Measurements from ENCODE around the gene SRSF2.
"Not testable (repeated sequence)": the region's sequence is repeated elsewhere in the genome, so short reads cannot be mapped to it uniquely, and the experiment has no call there.

The SRSF2 gene

DNA sequence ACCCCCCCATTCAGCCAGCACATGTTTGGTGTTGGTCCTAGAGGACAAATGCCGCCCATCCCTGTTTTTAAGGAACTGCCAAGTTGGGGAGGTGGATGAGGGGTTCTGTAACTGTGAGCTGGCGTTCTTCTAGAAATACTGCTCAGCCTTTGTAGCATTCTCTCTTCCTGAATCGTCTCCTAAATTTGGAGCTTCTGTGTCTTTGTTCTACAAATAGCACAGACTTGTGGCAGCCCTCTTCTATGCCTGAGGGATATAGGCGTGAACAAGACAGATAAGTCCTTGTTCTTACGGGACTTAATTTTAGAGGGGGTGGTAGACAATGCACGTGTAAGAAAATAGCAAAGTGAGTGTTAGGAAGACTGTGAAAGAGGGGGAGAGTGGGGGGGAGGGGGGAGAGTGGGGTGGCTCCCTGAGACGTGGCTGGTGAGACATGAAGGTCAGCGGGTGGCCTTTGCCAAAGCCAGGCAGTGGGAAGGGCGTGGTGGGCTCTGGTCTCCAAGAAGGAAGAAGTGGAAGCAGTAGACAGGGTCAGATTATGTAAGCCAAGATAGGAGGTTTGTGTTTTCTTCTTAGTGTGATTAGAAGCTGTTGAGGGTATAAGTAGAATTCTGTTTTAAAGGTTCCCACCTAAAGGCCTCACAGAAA lies 10.7 kb upstream of the SRSF2 start:
- TF ChIP-seq, protein P1, sequence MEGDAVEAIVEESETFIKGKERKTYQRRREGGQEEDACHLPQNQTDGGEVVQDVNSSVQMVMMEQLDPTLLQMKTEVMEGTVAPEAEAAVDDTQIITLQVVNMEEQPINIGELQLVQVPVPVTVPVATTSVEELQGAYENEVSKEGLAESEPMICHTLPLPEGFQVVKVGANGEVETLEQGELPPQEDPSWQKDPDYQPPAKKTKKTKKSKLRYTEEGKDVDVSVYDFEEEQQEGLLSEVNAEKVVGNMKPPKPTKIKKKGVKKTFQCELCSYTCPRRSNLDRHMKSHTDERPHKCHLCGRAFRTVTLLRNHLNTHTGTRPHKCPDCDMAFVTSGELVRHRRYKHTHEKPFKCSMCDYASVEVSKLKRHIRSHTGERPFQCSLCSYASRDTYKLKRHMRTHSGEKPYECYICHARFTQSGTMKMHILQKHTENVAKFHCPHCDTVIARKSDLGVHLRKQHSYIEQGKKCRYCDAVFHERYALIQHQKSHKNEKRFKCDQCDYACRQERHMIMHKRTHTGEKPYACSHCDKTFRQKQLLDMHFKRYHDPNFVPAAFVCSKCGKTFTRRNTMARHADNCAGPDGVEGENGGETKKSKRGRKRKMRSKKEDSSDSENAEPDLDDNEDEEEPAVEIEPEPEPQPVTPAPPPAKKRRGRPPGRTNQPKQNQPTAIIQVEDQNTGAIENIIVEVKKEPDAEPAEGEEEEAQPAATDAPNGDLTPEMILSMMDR (IDR thresholded peaks at IDR 0.05; ENCODE audit: poor library complexity, severe bottlenecking): no peak
- no peak for DNase-seq (ENCODE audit: low spot score)
- Histone ChIP-seq H3K27ac (ENCODE audit: poor library complexity, severe bottlenecking) (no peak overlapping the region), H3K4me1 (ENCODE audit: insufficient read depth, poor library complexity, severe bottlenecking) (no peaks in the 10 kb centered on the region), H3K4me3 (ENCODE audit: severe bottlenecking) (no peak overlapping the region), H3K9me3 (ENCODE audit: severe bottlenecking) (no peaks in the 10 kb centered on the region), H3K27me3 (ENCODE audit: insufficient read depth, poor library complexity, severe bottlenecking) (no peaks in the 10 kb centered on the region), H3K36me3 (ENCODE audit: low read depth) (peaks cover 31% of the 10 kb centered on the region)
- ATAC-seq (ENCODE audit: low read depth): no peak

DNA sequence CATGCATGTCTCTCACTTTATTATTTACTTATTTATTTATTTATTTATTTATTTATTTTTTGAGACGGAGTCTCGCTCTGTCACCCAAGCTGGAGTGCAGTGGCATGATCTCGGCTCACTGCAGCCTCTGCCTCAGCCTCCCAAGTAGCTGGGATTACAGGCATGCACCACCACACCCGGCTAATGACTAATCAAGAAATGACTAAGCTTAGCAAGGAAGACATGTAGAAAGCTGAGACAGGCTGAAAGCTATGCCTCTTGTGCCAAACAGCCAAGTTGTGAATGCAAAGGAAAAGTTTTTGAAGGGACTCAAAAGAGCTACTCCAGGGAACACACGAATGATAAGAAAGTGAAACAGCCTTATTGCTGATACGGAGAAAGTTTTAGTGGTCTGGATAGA lies 8.7 kb upstream of the SRSF2 start:
- H3K4me3 ChIP-seq (ENCODE audit: severe bottlenecking); H3K27ac ChIP-seq (ENCODE audit: poor library complexity, severe bottlenecking); H3K9me3 ChIP-seq (ENCODE audit: severe bottlenecking); H3K27me3 ChIP-seq (ENCODE audit: insufficient read depth, poor library complexity, severe bottlenecking); H3K4me1 ChIP-seq (ENCODE audit: insufficient read depth, poor library complexity, severe bottlenecking); DNase-seq (ENCODE audit: low spot score): not testable (repeated sequence)
- H3K36me3 ChIP-seq (ENCODE audit: low read depth): peaks cover 50% of the 10 kb centered on the region
- peak; percentile 35; the same call in 2 of the 3 replicates for ATAC-seq (ENCODE audit: low read depth)

DNA sequence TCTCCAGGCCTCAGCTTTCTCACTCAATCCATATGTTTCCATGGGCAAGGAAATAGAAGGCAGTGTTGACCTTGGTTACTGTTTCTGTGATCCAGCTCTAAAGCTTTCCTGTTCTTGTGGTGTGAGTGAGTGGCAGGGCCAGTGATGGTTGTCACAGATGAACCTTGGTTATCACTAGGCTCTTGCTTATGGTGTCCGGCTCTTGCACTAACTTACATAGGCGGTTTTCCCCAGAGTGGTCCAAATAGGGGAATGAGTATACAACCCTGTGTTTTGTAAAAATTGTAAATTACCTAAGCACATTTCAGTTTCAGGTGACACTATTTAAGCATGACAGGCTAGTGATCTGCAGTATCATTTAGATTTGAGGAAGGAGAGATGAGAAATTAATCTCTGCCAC lies 7.6 kb upstream of the SRSF2 start:
- DNase-seq (ENCODE audit: low spot score) (no peak), ATAC-seq (ENCODE audit: low read depth) (no peak)
- Histone ChIP-seq H3K27me3 (ENCODE audit: insufficient read depth, poor library complexity, severe bottlenecking) (no peaks in the 10 kb centered on the region), H3K4me1 (ENCODE audit: insufficient read depth, poor library complexity, severe bottlenecking) (no peaks in the 10 kb centered on the region), H3K27ac (ENCODE audit: poor library complexity, severe bottlenecking) (no peak overlapping the region), H3K4me3 (ENCODE audit: severe bottlenecking) (no peak overlapping the region), H3K36me3 (ENCODE audit: low read depth) (peaks cover 53% of the 10 kb centered on the region), H3K9me3 (ENCODE audit: severe bottlenecking) (no peaks in the 10 kb centered on the region)
- TF ChIP-seq, protein P1 (IDR thresholded peaks at IDR 0.05; ENCODE audit: poor library complexity, severe bottlenecking): no peak

DNA sequence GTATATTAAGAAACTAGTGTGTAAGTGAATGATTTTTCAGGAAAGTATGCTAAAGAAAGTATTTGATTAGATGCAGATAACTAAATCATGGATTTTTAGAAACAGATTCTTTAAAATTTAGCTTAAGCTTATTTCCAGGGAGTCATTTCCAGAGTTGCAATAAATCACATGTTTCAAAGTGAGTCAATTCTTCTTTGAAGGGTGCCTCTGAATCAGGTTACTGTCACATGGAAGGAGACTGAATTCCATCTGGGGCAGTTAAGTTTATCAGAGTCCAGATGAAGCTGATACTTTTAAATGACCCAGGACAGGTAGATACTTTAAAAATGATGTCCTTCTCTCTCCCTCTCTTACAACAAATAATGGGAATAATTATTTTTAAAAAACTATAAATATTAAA lies 5.8 kb upstream of the SRSF2 start:
- DNase-seq (ENCODE audit: low spot score) (no peak), ATAC-seq (ENCODE audit: low read depth) (no peak)
- Histone ChIP-seq H3K27ac (ENCODE audit: poor library complexity, severe bottlenecking) (no peak overlapping the region), H3K9me3 (ENCODE audit: severe bottlenecking) (no peaks in the 10 kb centered on the region), H3K27me3 (ENCODE audit: insufficient read depth, poor library complexity, severe bottlenecking) (no peaks in the 10 kb centered on the region), H3K36me3 (ENCODE audit: low read depth) (peaks cover 53% of the 10 kb centered on the region), H3K4me3 (ENCODE audit: severe bottlenecking) (no peak overlapping the region), H3K4me1 (ENCODE audit: insufficient read depth, poor library complexity, severe bottlenecking) (peaks cover 3% of the 10 kb centered on the region)
- TF ChIP-seq, protein P1 (IDR thresholded peaks at IDR 0.05; ENCODE audit: poor library complexity, severe bottlenecking): no peak

DNA sequence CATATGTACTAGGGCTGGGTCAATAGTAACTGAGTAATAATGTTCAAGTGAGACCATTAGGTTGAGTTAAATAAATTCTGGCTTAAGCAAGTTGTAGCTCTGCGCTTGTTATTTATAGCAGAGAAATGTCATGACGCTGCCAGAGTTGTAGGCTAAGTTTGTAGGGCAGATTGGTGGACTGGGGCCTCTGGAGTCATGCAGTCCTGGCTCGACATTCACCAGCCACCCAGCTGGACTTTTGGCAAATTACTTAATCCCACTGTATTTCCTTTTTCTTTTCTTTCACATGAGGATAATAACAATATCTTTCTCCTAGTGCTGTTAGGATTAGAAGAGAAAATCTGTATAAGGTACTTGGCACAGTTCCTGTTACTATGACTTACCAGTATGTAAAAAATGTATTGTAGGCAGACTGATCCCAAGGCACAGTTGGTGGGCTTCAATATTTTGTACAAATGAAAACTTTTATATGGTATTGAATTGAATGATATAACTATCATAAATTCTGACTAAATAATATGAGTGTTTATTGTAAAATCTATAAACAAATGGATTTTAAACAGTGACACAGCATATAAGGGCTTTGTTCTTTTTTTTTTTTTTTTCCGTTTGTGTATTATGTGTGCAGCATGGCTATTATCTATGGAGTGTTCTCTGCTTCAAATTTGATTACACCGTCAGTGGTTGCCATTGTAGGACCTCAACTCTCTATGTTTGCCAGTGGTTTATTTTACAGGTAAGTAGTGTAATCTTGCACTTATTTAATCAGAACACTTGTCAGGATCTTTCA lies 3.4 kb upstream of the SRSF2 start:
- ATAC-seq (ENCODE audit: low read depth) (no peak), DNase-seq (ENCODE audit: low spot score) (no peak)

DNA sequence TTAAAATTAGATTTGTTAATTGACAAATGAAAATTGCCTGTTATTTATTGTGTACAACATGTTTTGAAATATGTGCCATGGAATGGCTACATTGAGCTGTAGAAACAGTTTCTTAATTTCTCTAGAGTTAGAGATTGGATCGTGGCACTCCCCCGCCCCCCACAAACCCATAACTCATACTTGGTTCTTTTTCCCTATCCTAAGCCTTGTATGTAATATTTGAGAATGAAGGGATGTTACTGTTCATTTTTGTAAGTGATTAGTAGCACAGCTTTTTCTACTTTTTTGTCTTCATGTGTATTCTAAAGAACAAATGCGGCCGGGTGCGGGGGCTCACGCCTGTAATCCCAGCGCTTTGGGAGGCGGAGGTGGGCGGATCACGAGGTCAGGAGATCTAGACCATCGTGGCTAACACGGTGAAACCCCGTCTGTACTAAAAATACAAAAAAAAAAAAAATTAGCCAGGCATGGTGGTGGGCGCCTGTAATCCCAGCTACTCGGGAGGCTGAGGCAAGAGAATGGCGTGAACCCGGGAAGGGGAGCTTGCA lies 2.5 kb upstream of the SRSF2 start:
- not testable (repeated sequence) for DNase-seq (ENCODE audit: low spot score); H3K9me3 ChIP-seq (ENCODE audit: severe bottlenecking); ATAC-seq (ENCODE audit: low read depth); H3K4me1 ChIP-seq (ENCODE audit: insufficient read depth, poor library complexity, severe bottlenecking); H3K27ac ChIP-seq (ENCODE audit: poor library complexity, severe bottlenecking); H3K27me3 ChIP-seq (ENCODE audit: insufficient read depth, poor library complexity, severe bottlenecking); H3K4me3 ChIP-seq (ENCODE audit: severe bottlenecking)
- peaks cover 61% of the 10 kb centered on the region for H3K36me3 ChIP-seq (ENCODE audit: low read depth)

More for the DNA sequence above, 3.4 kb upstream of the SRSF2 start:
- H3K9me3 ChIP-seq (ENCODE audit: severe bottlenecking): no peaks in the 10 kb centered on the region
- H3K27ac ChIP-seq (ENCODE audit: poor library complexity, severe bottlenecking): no peak overlapping the region
- peaks cover 60% of the 10 kb centered on the region for H3K36me3 ChIP-seq (ENCODE audit: low read depth)
- H3K4me1 ChIP-seq (ENCODE audit: insufficient read depth, poor library complexity, severe bottlenecking): peaks cover 3% of the 10 kb centered on the region
- no peak overlapping the region for H3K4me3 ChIP-seq (ENCODE audit: severe bottlenecking)
- TF ChIP-seq, protein P1 (IDR thresholded peaks at IDR 0.05; ENCODE audit: poor library complexity, severe bottlenecking): no peak
- no peaks in the 10 kb centered on the region for H3K27me3 ChIP-seq (ENCODE audit: insufficient read depth, poor library complexity, severe bottlenecking)
